Breast epithelium (tissue), 4 donors: Measurements from ENCODE around the gene LRRK1. TPM values are rescaled to one million over a fixed set of nuclear protein-coding genes. Genes with fewer than 3 reads are reported as not detected.

Source experiments
- DNase-seq, 2 donors: peaks; one replicate each; pipeline ENCODE4 v3.0.0-alpha.2; 2019; ENCODE audit warnings: low spot score in 2 of 2
- H3K27ac ChIP-seq, 2 donors: fragments of 200-600 bp; sonication (generic) in 1 of 2; one replicate each; pipeline ENCODE4 v1.5.1; 2016 to 2019; ENCODE audit warnings: mild to moderate bottlenecking in 1 of 2
- H3K27me3 ChIP-seq, 2 donors: fragments of 200-600 bp; sonication (generic) in 1 of 2; one replicate each; pipeline versions ENCODE4 v1.5.1 to v1.6.0; 2017 to 2019; ENCODE audit warnings: control low read depth in 1 of 2, mild to moderate bottlenecking in 1 of 2
- H3K36me3 ChIP-seq: fragments of 200-600 bp; one replicate; pipeline ENCODE4 v1.5.1; 2019
- H3K4me1 ChIP-seq, 2 donors: fragments of 200-600 bp; sonication (generic); one replicate each; pipeline ENCODE4 v1.5.1; 2016 to 2019; ENCODE audit warnings: control low read depth in 1 of 2
- H3K4me3 ChIP-seq, 3 donors: fragments of 200-600 bp; sonication (generic); 1 replicate in 2 of 3; 2 replicates in 1 of 3; pipeline ENCODE4 v1.5.1; 2016 to 2019; ENCODE audit warnings: mild to moderate bottlenecking in 3 of 3, moderate library complexity in 2 of 3
- H3K9me3 ChIP-seq, 2 donors: fragments of 200-600 bp; sonication (generic) in 1 of 2; one replicate each; pipeline ENCODE4 v1.5.1; 2016 to 2019; ENCODE audit warnings: control low read depth in 1 of 2
- CTCF ChIP-seq, 3 donors: fragments of 450-650 bp; IDR thresholded peaks; one replicate each; pipeline ENCODE4 v1.5.1; 2016 to 2017; ENCODE audit warnings: antibody characterized with exemption in 3 of 3, mild to moderate bottlenecking in 3 of 3, moderate library complexity in 3 of 3
- POLR2A ChIP-seq: fragments of 450-650 bp; IDR thresholded peaks from one replicate; pipeline ENCODE4 v1.6.1; 2016; ENCODE audit warnings: antibody characterized with exemption, mild to moderate bottlenecking, moderate library complexity
- POLR2AphosphoS5 ChIP-seq, 3 donors: sonication (generic); formaldehyde crosslinking; IDR thresholded peaks; one replicate each; pipeline ENCODE4 v1.6.1; 2017; ENCODE audit warnings: antibody characterized with exemption in 3 of 3
- intact Hi-C: fragments of 100-400 bp; cut with DNase I; formaldehyde crosslinking; loops from one replicate; pipeline ENCODE4 v1.15.1; 2023; ENCODE audit warnings: low total_unique reads
- total RNA-seq, 3 donors: library from RNA; depleted of rRNA; stranded (reverse); fragments of >200 nt; gene quantifications; one replicate each; pipeline ENCODE4 v1.1.0, GENCODE V29; 2016

The LRRK1 gene
- total RNA-seq, 3 donors from 2014 or later: 10.1 to 18.7 (median 14.4) TPM

DNA sequence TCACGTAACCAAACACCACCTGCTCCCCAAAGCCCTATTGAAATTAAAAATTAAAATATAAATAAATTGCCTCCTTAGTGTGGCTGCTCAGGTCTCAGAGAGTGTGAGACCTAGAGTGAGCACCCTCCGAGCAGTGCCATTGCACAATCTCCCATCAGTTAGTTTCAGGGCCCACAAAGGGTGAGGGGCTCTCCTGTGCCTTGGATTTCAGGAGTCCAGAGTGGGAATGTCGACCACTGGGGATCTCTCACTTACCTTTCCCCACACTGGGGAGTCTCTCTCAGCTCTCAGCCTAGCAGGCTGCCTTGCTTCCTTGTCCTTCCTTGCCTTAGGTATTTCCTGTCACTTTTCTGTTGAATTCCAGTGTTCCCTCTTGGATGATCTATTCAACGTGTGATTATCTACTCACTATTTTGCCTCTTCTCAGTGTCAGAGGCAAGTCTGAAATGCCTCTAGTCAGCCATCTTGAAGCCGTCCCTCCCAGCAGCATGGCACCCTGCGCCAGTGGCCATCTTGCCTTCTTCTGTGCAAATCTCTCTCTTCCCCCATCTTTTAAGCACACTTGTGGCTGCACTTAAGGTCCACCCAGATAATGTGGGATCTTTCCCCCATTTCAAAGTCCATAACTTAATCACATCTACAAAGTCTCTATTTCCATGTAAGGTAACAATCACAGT is 119.3 kb downstream of the LRRK1 start:
- TF ChIP-seq CTCF (IDR thresholded peaks at IDR 0.05) (no peak), POLR2A (no peak), POLR2AphosphoS5 (IDR thresholded peaks at IDR 0.05) (no peak)
- Histone ChIP-seq H3K27me3 (no peaks in the 10 kb centered on the region), H3K27ac (no peak overlapping the region), H3K4me3 (no peak overlapping the region), H3K36me3 (no peaks in the 10 kb centered on the region), H3K9me3 (peaks cover 0 to 22% of the 10 kb centered on the region in 2 donors), H3K4me1 (no peaks in the 10 kb centered on the region)
- DNase-seq: no peak
- intact Hi-C loops: no loop called here

DNA sequence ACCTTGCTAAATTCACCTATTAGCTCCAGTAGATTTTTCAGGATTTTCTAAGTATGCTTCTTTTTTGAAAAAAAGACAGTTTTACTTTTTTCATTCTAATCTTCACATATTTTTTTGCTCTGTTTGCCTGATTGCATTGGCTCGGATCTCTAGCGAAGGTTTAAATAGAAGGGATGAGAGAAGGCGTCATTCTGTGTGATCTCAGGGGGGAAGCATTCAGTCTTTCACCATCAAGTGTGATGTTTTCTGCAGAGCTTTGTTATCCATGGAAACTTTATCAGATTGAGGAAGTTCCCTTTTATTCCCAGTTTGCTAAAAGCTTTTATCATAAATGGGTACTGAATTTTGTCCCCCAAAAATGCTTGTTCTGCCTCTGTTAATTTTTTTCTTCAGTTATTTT is 120.3 kb downstream of the LRRK1 start:
- no peaks in the 10 kb centered on the region for H3K36me3 ChIP-seq
- TF ChIP-seq POLR2A (no peak), CTCF (IDR thresholded peaks at IDR 0.05) (no peak), POLR2AphosphoS5 (IDR thresholded peaks at IDR 0.05) (no peak)
- H3K4me1 ChIP-seq: no peaks in the 10 kb centered on the region
- no peak overlapping the region for H3K27ac ChIP-seq
- DNase-seq: no peak
- no peak overlapping the region for H3K4me3 ChIP-seq
- H3K27me3 ChIP-seq: no peaks in the 10 kb centered on the region
- intact Hi-C loops: no loop called here
- peaks cover 0 to 16% of the 10 kb centered on the region in 2 donors for H3K9me3 ChIP-seq

DNA sequence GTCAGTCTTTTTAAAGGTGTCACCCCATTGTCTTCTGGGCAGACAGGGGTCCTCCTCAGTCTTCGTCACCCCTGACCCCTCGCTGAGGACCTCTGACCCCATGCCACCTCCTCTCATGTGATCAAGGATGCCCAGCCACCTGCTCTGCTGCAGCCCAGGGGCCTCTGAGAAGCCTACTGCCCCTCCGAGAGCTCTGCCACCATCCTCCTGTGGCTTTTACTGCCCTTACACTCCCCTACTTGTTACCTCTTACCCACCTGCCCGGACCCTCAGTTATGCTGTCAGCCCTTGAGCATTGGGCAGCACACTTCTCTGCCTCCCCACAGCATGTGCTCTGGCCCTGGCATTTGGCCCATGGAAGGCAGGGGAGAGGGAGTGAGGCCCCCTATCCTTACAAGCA is 123.2 kb downstream of the LRRK1 start:
- H3K9me3 ChIP-seq: no peaks in the 10 kb centered on the region
- no peak for TF ChIP-seq CTCF (IDR thresholded peaks at IDR 0.05)
- no peak for TF ChIP-seq POLR2AphosphoS5 (IDR thresholded peaks at IDR 0.05)
- no peak for TF ChIP-seq POLR2A
- no peaks in the 10 kb centered on the region for H3K4me1 ChIP-seq
- no peak for DNase-seq
- intact Hi-C loops: no loop called here
- H3K36me3 ChIP-seq: no peaks in the 10 kb centered on the region
- no peaks in the 10 kb centered on the region for H3K27me3 ChIP-seq
- no peak overlapping the region for H3K27ac ChIP-seq
- no peak overlapping the region for H3K4me3 ChIP-seq

GRCh38 chr15:101043011-101043410 is 123.9 kb downstream of the LRRK1 start:
- Histone ChIP-seq H3K27me3 (no peaks in the 10 kb centered on the region), H3K36me3 (no peaks in the 10 kb centered on the region), H3K4me1 (no peaks in the 10 kb centered on the region), H3K4me3 (no peak overlapping the region), H3K27ac (no peak overlapping the region), H3K9me3 (no peaks in the 10 kb centered on the region)
- TF ChIP-seq CTCF (IDR thresholded peaks at IDR 0.05) (no peak), POLR2AphosphoS5 (IDR thresholded peaks at IDR 0.05) (no peak)
- DNase-seq: no peak
- intact Hi-C loops: no loop called here

DNA sequence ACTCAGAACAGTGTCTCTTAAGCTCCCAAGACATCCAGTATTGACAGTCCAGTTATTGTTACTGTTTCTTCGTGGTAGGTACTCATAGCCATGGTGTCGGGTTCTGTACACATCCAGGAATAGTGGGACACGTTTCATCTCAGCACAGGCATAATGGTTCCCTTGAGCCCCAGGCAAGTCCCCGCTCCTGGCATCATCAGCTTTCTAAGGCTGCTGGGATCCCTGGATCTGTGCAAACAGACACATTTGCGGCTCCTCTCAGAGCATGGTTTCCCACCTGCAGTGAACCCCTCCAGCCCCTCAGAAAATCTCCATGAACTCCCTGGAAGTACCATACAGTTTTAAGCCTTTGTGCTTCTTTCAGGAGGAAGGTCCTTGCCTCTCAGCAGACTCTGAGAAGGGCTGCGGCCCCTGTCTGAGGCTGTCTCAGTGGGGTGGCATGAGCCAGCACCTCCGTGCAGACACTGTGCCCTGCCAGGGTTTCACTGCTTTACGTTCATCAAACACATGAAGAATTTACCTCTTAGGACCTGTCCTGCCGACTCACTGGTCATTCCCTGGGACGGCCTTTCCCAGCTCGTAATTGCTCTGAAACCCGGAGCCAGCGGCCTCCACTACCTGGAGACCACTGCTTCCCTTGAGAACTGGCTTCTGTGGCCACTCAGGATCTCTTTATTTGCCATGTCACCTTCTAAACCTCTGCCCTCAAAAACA is 124.9 kb downstream of the LRRK1 start:
- no peak for DNase-seq
- TF ChIP-seq POLR2AphosphoS5 (IDR thresholded peaks at IDR 0.05) (no peak), CTCF (IDR thresholded peaks at IDR 0.05) (no peak), POLR2A (no peak)
- no peaks in the 10 kb centered on the region for H3K4me1 ChIP-seq
- no peaks in the 10 kb centered on the region for H3K9me3 ChIP-seq
- no peak overlapping the region for H3K27ac ChIP-seq
- H3K27me3 ChIP-seq: no peaks in the 10 kb centered on the region
- H3K4me3 ChIP-seq: no peak overlapping the region
- H3K36me3 ChIP-seq: no peaks in the 10 kb centered on the region
- intact Hi-C loops: no loop called here
